ENCODE measurements around the gene SDF4.

SDF4 gene

GRCh38 chr1:1226566-1227362, 5.0 kb downstream of the SDF4 start:
- DNase-seq, result no peak

DNA sequence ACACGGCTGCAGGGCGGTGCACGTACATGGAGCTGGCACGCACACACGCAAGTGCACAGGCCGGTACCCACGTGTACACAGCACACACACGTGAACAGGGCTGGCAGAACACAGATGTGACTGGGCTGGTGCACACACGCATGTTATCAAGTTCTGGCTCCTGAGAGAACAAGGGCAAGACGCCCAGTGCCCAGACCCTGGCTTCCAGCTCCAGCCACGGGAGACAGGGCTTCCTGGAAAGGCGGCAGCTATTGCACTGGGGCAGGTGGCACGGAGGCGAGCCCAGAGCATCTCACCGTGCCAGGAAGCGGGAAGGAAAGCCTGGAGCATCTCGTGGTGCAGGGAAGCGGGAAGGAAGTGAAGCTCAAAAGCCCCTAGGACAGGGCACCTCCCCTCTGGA, 5.9 kb downstream of the SDF4 start:
- DNase-seq, result no peak

GRCh38 chr1:1225238-1225845, 6.5 kb downstream of the SDF4 start:
- DNase-seq, result no peak

- DNase-seq, result no peak
These were observed 7.9 kb downstream of the SDF4 start for GRCh38 chr1:1223891-1224290.

GRCh38 chr1:1223321-1223720, 8.5 kb downstream of the SDF4 start:
- DNase-seq, result no peak

- DNase-seq, result no peak
These were observed 9.1 kb downstream of the SDF4 start for GRCh38 chr1:1222575-1223225.

DNA sequence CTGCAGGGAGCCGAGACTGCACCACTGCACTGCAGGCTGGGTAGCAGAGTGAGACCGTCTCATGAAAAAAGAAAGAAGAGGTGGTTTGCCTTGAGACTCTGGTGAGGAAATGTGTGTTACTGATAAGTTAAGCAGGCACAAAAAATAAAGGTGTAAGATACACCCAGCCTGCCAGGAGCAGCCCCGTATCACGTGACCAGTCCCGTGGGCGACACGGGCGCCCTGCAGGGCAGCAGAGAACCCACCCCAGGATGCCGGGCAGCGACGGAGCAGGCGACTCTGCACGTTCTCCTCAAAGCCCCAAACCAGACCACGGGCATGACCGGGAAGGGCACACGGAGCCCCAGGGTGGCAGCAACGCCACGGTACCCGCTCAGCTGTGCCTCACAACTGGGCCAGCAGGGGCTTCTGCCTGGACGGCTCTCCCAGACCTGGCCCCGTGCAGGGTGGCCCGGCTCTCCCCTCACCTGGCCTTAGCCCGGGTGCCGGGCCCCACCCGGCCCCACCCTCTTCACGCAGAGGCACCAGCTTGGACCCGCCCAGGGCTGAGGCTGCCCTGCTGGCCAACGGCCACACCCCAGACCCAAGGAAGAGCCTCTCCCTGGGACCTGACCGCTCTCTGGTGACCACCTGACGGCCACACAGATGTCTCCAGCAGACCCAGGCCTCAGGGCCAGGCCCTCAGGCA, 9.8 kb downstream of the SDF4 start:
- DNase-seq, result no peak

GRCh38 chr1:1220197-1220596, 11.6 kb downstream of the SDF4 start:
- no peak for DNase-seq

DNA sequence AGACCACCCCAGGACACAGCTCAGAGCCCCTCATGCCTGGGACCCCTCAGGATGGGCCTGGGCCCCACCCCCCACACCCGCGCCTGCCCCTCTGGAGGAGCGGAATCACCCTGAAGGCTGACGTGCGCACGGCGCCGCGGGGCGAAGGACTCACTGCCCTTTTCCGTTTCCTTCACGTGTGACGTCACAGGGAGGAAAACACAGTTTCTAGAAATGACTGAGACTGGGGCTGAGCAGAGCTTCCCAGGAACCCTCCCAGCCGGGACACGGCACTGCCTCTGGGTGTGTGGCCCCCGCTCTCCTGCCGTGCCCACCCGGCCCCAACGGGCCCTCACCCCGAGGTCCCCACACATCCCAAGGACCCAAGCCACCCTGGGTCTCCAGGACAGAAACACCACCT, 12.5 kb downstream of the SDF4 start:
- DNase-seq, result no peak

- no peak for DNase-seq
These were observed 13.1 kb downstream of the SDF4 start for GRCh38 chr1:1218524-1219200.

- no peak for DNase-seq
These were observed 13.9 kb downstream of the SDF4 start for GRCh38 chr1:1217621-1218523.

- DNase-seq, result no peak
These were observed 14.8 kb downstream of the SDF4 start for GRCh38 chr1:1216770-1217620.

- DNase-seq, result no peak
These were observed 15.8 kb downstream of the SDF4 start for GRCh38 chr1:1215881-1216605.

GRCh38 chr1:1215080-1215676, 16.6 kb downstream of the SDF4 start:
- DNase-seq, result no peak

DNA sequence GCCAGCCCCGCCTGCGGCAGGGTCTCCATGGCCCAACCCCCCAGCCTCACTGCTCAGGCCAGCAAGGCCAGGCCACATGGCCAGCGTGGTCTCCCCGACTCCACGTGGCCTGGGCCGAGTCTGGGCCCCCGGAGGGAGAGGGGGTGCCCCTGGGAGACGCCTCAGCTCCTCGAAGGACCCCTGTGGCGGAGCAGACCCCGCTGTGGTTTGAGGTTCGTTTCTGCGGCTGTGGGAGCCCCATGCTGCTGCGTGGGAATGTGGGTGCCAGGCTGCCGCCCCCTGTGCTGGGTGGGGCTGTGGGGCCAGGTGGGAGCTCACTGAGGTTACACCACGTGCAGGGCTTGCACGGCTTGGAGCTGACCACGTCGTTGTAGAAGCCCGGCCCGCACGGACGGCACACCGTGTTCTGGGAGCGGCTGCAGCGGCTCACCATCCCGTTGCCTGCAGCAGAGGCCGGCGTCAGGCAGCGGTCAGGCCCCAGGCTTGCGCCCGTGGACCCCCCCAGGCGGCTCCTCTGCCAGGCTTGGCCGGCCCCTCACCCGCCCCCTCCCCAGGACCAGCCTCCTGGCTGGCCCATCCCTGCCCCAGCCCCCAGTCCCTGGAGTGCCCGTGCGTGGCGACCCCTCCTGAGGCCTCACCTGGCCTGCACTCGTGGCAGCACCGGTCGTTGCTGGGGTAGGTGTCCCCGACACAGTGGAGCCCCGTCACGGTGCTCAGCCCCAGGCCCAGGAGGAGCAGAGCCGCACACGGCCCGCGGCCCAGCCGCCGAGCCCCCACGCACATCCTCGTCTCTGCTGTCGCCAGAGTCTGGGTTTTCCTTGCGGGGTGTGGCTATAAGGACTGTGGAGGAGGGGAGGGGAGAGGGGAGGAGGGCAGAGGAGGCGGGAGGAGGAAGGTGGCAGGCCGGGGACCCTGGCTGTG, 18.2 kb downstream of the SDF4 start, which contains the start of gene TNFRSF4:
Gene TNFRSF4 (minus strand): TSS at position 809 of the 921 bp plus-strand sequence. CDS start 26 bp downstream, at position 783.
- DNase-seq, result peak; percentile 36

DNA sequence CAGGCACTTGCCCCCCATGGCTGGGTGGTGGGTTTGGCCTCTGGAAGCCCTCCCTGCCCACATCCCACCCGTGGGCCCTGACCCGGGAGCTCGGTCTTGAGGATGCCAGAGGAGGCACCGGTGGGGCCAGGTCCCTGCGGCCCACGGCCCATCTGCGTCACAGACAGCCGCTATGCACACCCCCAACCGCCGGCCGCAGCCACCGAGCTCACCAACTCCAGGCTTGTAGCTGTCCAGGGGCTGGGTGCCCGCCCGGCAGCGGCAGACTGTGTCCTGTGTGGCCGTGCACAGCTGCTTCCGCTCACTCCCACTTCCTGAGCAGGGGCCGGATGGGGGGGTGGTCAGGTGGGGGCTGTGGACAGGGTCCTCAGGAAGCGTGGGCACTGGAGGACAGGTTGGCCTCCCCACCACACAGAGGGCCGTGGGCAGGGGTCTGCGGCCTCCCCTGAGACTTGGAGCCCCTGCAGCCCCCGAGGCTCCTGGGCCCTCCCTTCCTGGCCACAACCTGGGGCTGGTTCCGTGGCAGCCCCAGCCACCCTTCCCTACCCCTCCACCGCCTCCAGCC, 18.9 kb downstream of the SDF4 start:
- DNase-seq, result no peak

- no peak for DNase-seq
These were observed 20.0 kb downstream of the SDF4 start for GRCh38 chr1:1211541-1212441.

All from KG1 (cell line).